Activated CD8-positive, alpha-beta T cell treated with anti-CD3 and anti-CD28 coated beads for 36 hours (primary cell): ENCODE measurements around the gene MAMLD1. TPM values are rescaled to one million over a fixed set of nuclear protein-coding genes. Genes with fewer than 3 reads are reported as not detected.

ENCODE experiments used
- ATAC-seq: fragments of 200-7000 bp; cut with Tn5 transposase; one replicate; pipeline ENCODE4 v1.10.0; 2021; ENCODE audit warnings: mild to moderate bottlenecking, moderate library complexity
- CTCF ChIA-PET: fragments of 350-600 bp; sonication (Branson Sonifier 250); formaldehyde crosslinking; loops from one replicate; lab custom pipeline; 2021; ENCODE audit warnings: antibody characterized with exemption; lab: Charles Lee
- POLR2A ChIA-PET: fragments of 350-600 bp; sonication (Branson Sonifier 250); formaldehyde crosslinking; loops from one replicate; lab custom pipeline; 2021; ENCODE audit warnings: antibody characterized with exemption; lab: Charles Lee
- DNase-seq: peaks from one replicate; pipeline ENCODE4 v3.0.0-alpha.2; 2020
- H3K27ac Mint-ChIP-seq: one replicate; pipeline ENCODE4 v1.8.0; 2021; ENCODE audit warnings: mild to moderate bottlenecking, mixed read lengths
- H3K27me3 Mint-ChIP-seq: one replicate; pipeline ENCODE4 v1.8.0; 2021; ENCODE audit warnings: mixed read lengths
- H3K36me3 Mint-ChIP-seq: one replicate; pipeline ENCODE4 v1.8.0; 2021; ENCODE audit warnings: low read depth, mixed read lengths
- H3K4me1 Mint-ChIP-seq: one replicate; pipeline ENCODE4 v1.8.0; 2021; ENCODE audit warnings: low read depth, mixed read lengths
- H3K4me3 Mint-ChIP-seq: one replicate; pipeline ENCODE4 v1.8.0; 2021; ENCODE audit warnings: mild to moderate bottlenecking, moderate library complexity, mixed read lengths
- H3K9me3 Mint-ChIP-seq: one replicate; pipeline ENCODE4 v1.8.0; 2021; ENCODE audit warnings: mixed read lengths
- CTCF ChIP-seq: fragments of 200-600 bp; IDR thresholded peaks from one replicate; pipeline ENCODE4 v1.8.0; 2022; ENCODE audit warnings: antibody characterized with exemption, mild to moderate bottlenecking
- intact Hi-C: fragments of 100-400 bp; cut with micrococcal nuclease; formaldehyde crosslinking; loops from one replicate; pipeline ENCODE4 v1.10.0; 2022
- total RNA-seq, 2 experiments: library from RNA; stranded (reverse); gene quantifications; one replicate each; pipeline ENCODE4 v1.2.3, GENCODE V29; 2021

Gene MAMLD1
- total RNA-seq, 2 experiments from 2014 or later = 1.8 to 2.0 TPM

- intact Hi-C loops = no loop called here
- TF ChIP-seq CTCF = no peak
- DNase-seq (no peak), ATAC-seq (no peak)
- ChIA-PET CTCF (interaction anchor here (1.4 kb wide), 1 partner anchor 9 kb away, joined by 3 read pairs; no protein-coding TSS in a partner anchor), POLR2A (no interaction called here)
- H3K4me1 Mint-ChIP-seq = peaks cover 13% of the 10 kb centered on the region
- no peaks in the 10 kb centered on the region for H3K27me3 Mint-ChIP-seq
- no peak overlapping the region for H3K27ac Mint-ChIP-seq
- H3K4me3 Mint-ChIP-seq = no peak overlapping the region
- no peaks in the 10 kb centered on the region for H3K36me3 Mint-ChIP-seq
- H3K9me3 Mint-ChIP-seq = no peaks in the 10 kb centered on the region
Measured at GRCh38 chrX:150370589-150371312, 7.6 kb downstream of the MAMLD1 start.

DNA sequence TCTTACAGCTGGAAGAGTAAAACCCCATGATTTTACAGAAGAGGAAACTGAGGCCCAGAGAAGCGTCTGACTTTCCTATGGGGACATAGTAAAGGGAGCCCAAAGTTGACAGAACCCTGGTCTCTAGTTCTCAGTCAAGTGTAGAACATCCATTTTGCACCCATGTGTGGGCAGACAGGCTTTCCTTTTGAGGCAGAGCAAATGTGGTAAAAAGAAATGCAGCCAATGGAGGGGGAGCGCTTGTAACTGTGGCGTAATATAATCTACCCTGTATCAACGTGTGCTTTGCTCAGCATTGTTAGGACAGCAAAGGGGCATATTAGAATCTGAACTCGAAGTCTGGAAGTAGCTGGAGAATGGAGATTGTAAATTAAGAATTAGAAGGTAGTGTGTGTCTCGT lies 8.8 kb downstream of the MAMLD1 start:
- H3K4me3 Mint-ChIP-seq = no peak overlapping the region
- ChIA-PET CTCF (no interaction called here), POLR2A (no interaction called here)
- no peak for TF ChIP-seq CTCF
- intact Hi-C loops = no loop called here
- DNase-seq (no peak), ATAC-seq (no peak)
- H3K36me3 Mint-ChIP-seq = no peaks in the 10 kb centered on the region
- no peaks in the 10 kb centered on the region for H3K9me3 Mint-ChIP-seq
- no peak overlapping the region for H3K27ac Mint-ChIP-seq
- peaks cover 2% of the 10 kb centered on the region for H3K4me1 Mint-ChIP-seq
- no peaks in the 10 kb centered on the region for H3K27me3 Mint-ChIP-seq

- CTCF ChIA-PET = no interaction called here
Measured at GRCh38 chrX:150372280-150372679, 9.2 kb downstream of the MAMLD1 start.

DNA sequence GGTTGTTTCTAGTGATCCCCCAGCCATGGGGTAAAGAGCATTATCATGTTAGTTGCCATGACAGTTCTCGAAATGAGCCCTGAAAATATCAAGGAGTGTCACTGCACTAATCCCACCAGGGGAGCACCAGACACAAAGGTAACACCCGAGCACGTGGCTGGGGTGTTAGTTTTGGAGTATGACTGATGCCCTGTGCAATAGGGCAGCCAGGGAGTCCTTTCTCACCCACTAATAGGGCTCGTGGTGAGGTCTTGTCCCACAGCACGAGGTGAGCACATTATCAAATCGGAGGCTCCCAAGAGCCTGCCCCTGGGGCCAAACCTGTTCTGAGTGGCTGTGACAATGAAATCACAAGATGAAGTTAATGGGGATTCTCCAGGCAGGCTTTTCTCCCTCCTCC lies 9.6 kb downstream of the MAMLD1 start:
- no peak for TF ChIP-seq CTCF
- Mint-ChIP-seq H3K9me3 (no peaks in the 10 kb centered on the region), H3K4me1 (no peaks in the 10 kb centered on the region)

More at GRCh38 chrX:150372280-150372679, 9.2 kb downstream of the MAMLD1 start:
- intact Hi-C loops = no loop called here
- H3K36me3 Mint-ChIP-seq = no peaks in the 10 kb centered on the region
- TF ChIP-seq CTCF = no peak
- no peak for ATAC-seq
- H3K4me1 Mint-ChIP-seq = no peaks in the 10 kb centered on the region
- no peak overlapping the region for H3K27ac Mint-ChIP-seq
- no peaks in the 10 kb centered on the region for H3K9me3 Mint-ChIP-seq
- POLR2A ChIA-PET = no interaction called here
- no peak for DNase-seq
- no peaks in the 10 kb centered on the region for H3K27me3 Mint-ChIP-seq
- H3K4me3 Mint-ChIP-seq = no peak overlapping the region

GRCh38 chrX:150375243-150375770 lies 12.2 kb downstream of the MAMLD1 start:
- ChIA-PET POLR2A (no interaction called here), CTCF (interaction anchor here (1.7 kb wide), 1 partner anchor 10 kb away, joined by 7 read pairs; no protein-coding TSS in a partner anchor)
- Mint-ChIP-seq H3K4me3 (no peak overlapping the region), H3K9me3 (no peaks in the 10 kb centered on the region), H3K4me1 (no peaks in the 10 kb centered on the region), H3K27me3 (no peaks in the 10 kb centered on the region), H3K27ac (no peak overlapping the region), H3K36me3 (no peaks in the 10 kb centered on the region)
- intact Hi-C loops = no loop called here
- DNase-seq (no peak), ATAC-seq (no peak)
- no peak for TF ChIP-seq CTCF

More for the DNA sequence above, 9.6 kb downstream of the MAMLD1 start:
- ATAC-seq (no peak), DNase-seq (no peak)
- no peak overlapping the region for H3K4me3 Mint-ChIP-seq
- CTCF ChIA-PET = no interaction called here
- intact Hi-C loops = no loop called here
- H3K27ac Mint-ChIP-seq = no peak overlapping the region
- no peaks in the 10 kb centered on the region for H3K36me3 Mint-ChIP-seq
- H3K27me3 Mint-ChIP-seq = no peaks in the 10 kb centered on the region
- POLR2A ChIA-PET = no interaction called here
